ENCODE results near the gene FRMD4A.
"Not testable (repeated sequence)": the region's sequence is repeated elsewhere in the genome, so short reads cannot be mapped to it uniquely, and the experiment has no call there.

The FRMD4A gene

GRCh38 chr10:14141283-14141682, 189.4 kb downstream of the FRMD4A start:
- no peak for DNase-seq
- H3K9ac ChIP-seq (ENCODE audit: low read depth, low read length), result no peak overlapping the region
- TF ChIP-seq CTCF (IDR thresholded peaks at IDR 0.05; ENCODE audit: borderline replicate concordance, extremely low read depth, low read length, poor library complexity, severe bottlenecking) (no peak), EZH2 (IDR thresholded peaks at IDR 0.05; ENCODE audit: borderline replicate concordance, low read depth, low read length, severe bottlenecking) (no peak)
- ATAC-seq (ENCODE audit: insufficient read depth, low read depth), result no peak
- H3K4me1 ChIP-seq (ENCODE audit: insufficient read depth, low read length), result no peaks in the 10 kb centered on the region
- H3K4me3 ChIP-seq (ENCODE audit: low read depth in 1 of 2, low read length in 2 of 2), result no peak overlapping the region
- no peak overlapping the region for H2AFZ ChIP-seq (ENCODE audit: low read depth, low read length)
- H3K79me2 ChIP-seq (ENCODE audit: insufficient read depth, low read length), result no peaks in the 10 kb centered on the region
- H3K27ac ChIP-seq (ENCODE audit: low read length), result no peak overlapping the region
- no peaks in the 10 kb centered on the region for H3K9me3 ChIP-seq (ENCODE audit: insufficient read depth, low read length, severe bottlenecking)
- H4K20me1 ChIP-seq (ENCODE audit: insufficient read depth, low read length), result no peaks in the 10 kb centered on the region
- H3K27me3 ChIP-seq (ENCODE audit: insufficient read depth, low read length, poor library complexity), result peaks cover 5% of the 10 kb centered on the region
- H3K36me3 ChIP-seq (ENCODE audit: insufficient read depth, low read length), result no peaks in the 10 kb centered on the region
- no peak overlapping the region for H3K4me2 ChIP-seq (ENCODE audit: insufficient read depth, low read length)

GRCh38 chr10:14137391-14137790, 193.3 kb downstream of the FRMD4A start:
- Histone ChIP-seq H4K20me1 (ENCODE audit: insufficient read depth, low read length) (no peaks in the 10 kb centered on the region), H3K4me3 (ENCODE audit: low read depth in 1 of 2, low read length in 2 of 2) (no peak overlapping the region), H3K4me2 (ENCODE audit: insufficient read depth, low read length) (no peak overlapping the region), H3K9me3 (ENCODE audit: insufficient read depth, low read length, severe bottlenecking) (no peaks in the 10 kb centered on the region), H3K79me2 (ENCODE audit: insufficient read depth, low read length) (no peaks in the 10 kb centered on the region), H3K27ac (ENCODE audit: low read length) (no peak overlapping the region), H3K36me3 (ENCODE audit: insufficient read depth, low read length) (no peaks in the 10 kb centered on the region), H3K4me1 (ENCODE audit: insufficient read depth, low read length) (no peaks in the 10 kb centered on the region), H3K27me3 (ENCODE audit: insufficient read depth, low read length, poor library complexity) (no peaks in the 10 kb centered on the region), H2AFZ (ENCODE audit: low read depth, low read length) (no peak overlapping the region), H3K9ac (ENCODE audit: low read depth, low read length) (no peak overlapping the region)
- no peak for TF ChIP-seq CTCF (IDR thresholded peaks at IDR 0.05; ENCODE audit: borderline replicate concordance, extremely low read depth, low read length, poor library complexity, severe bottlenecking)
- no peak for TF ChIP-seq EZH2 (IDR thresholded peaks at IDR 0.05; ENCODE audit: borderline replicate concordance, low read depth, low read length, severe bottlenecking)
- no peak for ATAC-seq (ENCODE audit: insufficient read depth, low read depth)
- no peak for DNase-seq

GRCh38 chr10:14135196-14135595, 195.5 kb downstream of the FRMD4A start:
- not testable (repeated sequence) for H3K9ac ChIP-seq (ENCODE audit: low read depth, low read length); H3K4me3 ChIP-seq (ENCODE audit: low read depth in 1 of 2, low read length in 2 of 2); H3K79me2 ChIP-seq (ENCODE audit: insufficient read depth, low read length); DNase-seq; ATAC-seq (ENCODE audit: insufficient read depth, low read depth); H3K4me1 ChIP-seq (ENCODE audit: insufficient read depth, low read length); H3K27ac ChIP-seq (ENCODE audit: low read length); H2AFZ ChIP-seq (ENCODE audit: low read depth, low read length); H3K27me3 ChIP-seq (ENCODE audit: insufficient read depth, low read length, poor library complexity); H3K36me3 ChIP-seq (ENCODE audit: insufficient read depth, low read length); H4K20me1 ChIP-seq (ENCODE audit: insufficient read depth, low read length); H3K9me3 ChIP-seq (ENCODE audit: insufficient read depth, low read length, severe bottlenecking); H3K4me2 ChIP-seq (ENCODE audit: insufficient read depth, low read length)

- Histone ChIP-seq H2AFZ (ENCODE audit: low read depth, low read length) (no peak overlapping the region), H3K4me1 (ENCODE audit: insufficient read depth, low read length) (no peaks in the 10 kb centered on the region), H3K79me2 (ENCODE audit: insufficient read depth, low read length) (no peaks in the 10 kb centered on the region), H3K36me3 (ENCODE audit: insufficient read depth, low read length) (no peaks in the 10 kb centered on the region), H3K27me3 (ENCODE audit: insufficient read depth, low read length, poor library complexity) (no peaks in the 10 kb centered on the region), H3K4me3 (ENCODE audit: low read depth in 1 of 2, low read length in 2 of 2) (no peak overlapping the region), H4K20me1 (ENCODE audit: insufficient read depth, low read length) (no peaks in the 10 kb centered on the region), H3K9ac (ENCODE audit: low read depth, low read length) (no peak overlapping the region), H3K4me2 (ENCODE audit: insufficient read depth, low read length) (no peak overlapping the region), H3K27ac (ENCODE audit: low read length) (no peak overlapping the region), H3K9me3 (ENCODE audit: insufficient read depth, low read length, severe bottlenecking) (no peaks in the 10 kb centered on the region)
- DNase-seq (no peak), ATAC-seq (ENCODE audit: insufficient read depth, low read depth) (no peak)
- TF ChIP-seq EZH2 (IDR thresholded peaks at IDR 0.05; ENCODE audit: borderline replicate concordance, low read depth, low read length, severe bottlenecking) (no peak), CTCF (IDR thresholded peaks at IDR 0.05; ENCODE audit: borderline replicate concordance, extremely low read depth, low read length, poor library complexity, severe bottlenecking) (no peak)
These were observed 196.4 kb downstream of the FRMD4A start for GRCh38 chr10:14134275-14134674.
